Raji (cell line): ENCODE data around the gene CHTF8.

Source experiments
- POLR2A ChIP-seq: IDR thresholded peaks from 2 replicates; pipeline ENCODE4 v1.6.1; 2011; ENCODE audit warnings: low read depth, low read length, control low read depth; ENCODE audit not compliant: insufficient read depth

The CHTF8 gene

GRCh38 chr16:69118994-69119393, 13.4 kb downstream of the CHTF8 start:
- no peak for TF ChIP-seq POLR2A

GRCh38 chr16:69118468-69118867, 13.9 kb downstream of the CHTF8 start:
- TF ChIP-seq POLR2A: no peak

GRCh38 chr16:69116906-69117305, 15.5 kb downstream of the CHTF8 start:
- no peak for TF ChIP-seq POLR2A

- no peak for TF ChIP-seq POLR2A
These were observed 16.0 kb downstream of the CHTF8 start for GRCh38 chr16:69116256-69116875.

GRCh38 chr16:69115837-69116236, 16.6 kb downstream of the CHTF8 start:
- no peak for TF ChIP-seq POLR2A

- TF ChIP-seq POLR2A: no peak
These were observed 17.0 kb downstream of the CHTF8 start for GRCh38 chr16:69115361-69115760.

GRCh38 chr16:69114976-69115355, 17.4 kb downstream of the CHTF8 start:
- no peak for TF ChIP-seq POLR2A

- no peak for TF ChIP-seq POLR2A
These were observed 17.9 kb downstream of the CHTF8 start for GRCh38 chr16:69114346-69114975.

- no peak for TF ChIP-seq POLR2A
These were observed 19.2 kb downstream of the CHTF8 start for GRCh38 chr16:69113216-69113615.

- no peak for TF ChIP-seq POLR2A
These were observed 19.9 kb downstream of the CHTF8 start for GRCh38 chr16:69112285-69113129.

GRCh38 chr16:69111876-69112230, 20.5 kb downstream of the CHTF8 start:
- no peak for TF ChIP-seq POLR2A

GRCh38 chr16:69111216-69111875, 21.0 kb downstream of the CHTF8 start:
- no peak for TF ChIP-seq POLR2A

- no peak for TF ChIP-seq POLR2A
These were observed 22.0 kb downstream of the CHTF8 start for GRCh38 chr16:69110406-69110805.

GRCh38 chr16:69109486-69110270, 22.7 kb downstream of the CHTF8 start:
- TF ChIP-seq POLR2A: no peak

- no peak for TF ChIP-seq POLR2A
These were observed 23.5 kb downstream of the CHTF8 start for GRCh38 chr16:69108905-69109252.

GRCh38 chr16:69108064-69108904, 24.1 kb downstream of the CHTF8 start:
- TF ChIP-seq POLR2A: no peak
